Medulla oblongata (tissue), 1 donor: ENCODE measurements around the gene YWHAB.
"Not testable (repeated sequence)": the region's sequence is repeated elsewhere in the genome, so short reads cannot be mapped to it uniquely, and the experiment has no call there.

Experiments
- DNase-seq: peaks from one replicate; pipeline ENCODE4 v3.0.0-alpha.2; 2015; ENCODE audit errors: extremely low spot score

YWHAB gene

DNA sequence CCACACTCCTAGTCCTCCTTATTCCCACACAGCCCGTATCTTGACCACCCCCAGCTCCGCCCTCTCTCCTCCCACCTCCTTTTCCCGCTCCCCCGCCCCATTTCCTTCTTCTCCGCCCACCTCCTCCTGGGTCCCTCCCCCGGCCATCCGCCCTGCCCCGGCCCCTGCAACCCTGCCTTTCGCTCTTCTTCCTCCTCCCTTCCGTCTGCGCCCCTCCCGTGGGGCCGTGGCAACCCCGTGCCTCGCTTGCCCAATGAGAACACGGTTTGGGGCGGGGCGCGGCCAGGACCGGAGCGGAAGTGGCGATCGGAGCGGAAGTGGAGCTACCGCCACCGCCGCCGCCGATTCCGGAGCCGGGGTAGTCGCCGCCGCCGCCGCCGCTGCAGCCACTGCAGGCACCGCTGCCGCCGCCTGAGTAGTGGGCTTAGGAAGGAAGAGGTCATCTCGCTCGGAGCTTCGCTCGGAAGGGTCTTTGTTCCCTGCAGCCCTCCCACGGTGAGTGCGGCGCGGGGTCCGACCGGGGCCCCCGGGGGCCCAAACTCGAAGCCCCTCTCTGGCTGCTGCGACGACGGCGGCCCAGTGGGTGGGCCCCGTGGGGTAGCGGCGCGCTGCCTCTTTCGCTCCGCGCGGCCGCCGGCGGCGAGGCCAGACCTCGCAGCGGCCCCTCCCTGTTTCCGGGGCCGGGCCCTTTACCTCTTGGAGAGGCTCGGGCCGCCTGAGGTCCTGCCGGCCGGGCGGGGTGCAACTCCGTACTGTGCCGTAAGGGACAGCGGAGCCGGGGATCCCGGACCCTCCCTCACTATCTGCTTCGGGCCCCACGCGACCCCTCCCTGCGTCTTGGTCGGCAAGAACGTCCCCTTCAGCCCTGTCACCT lies at the start of gene YWHAB:
TSS of gene YWHAB (plus strand) at position 314 of the 874 bp plus-strand sequence. CDS start 15,829 bp downstream, outside the sequence.
- peak; percentile 99 for DNase-seq

DNA sequence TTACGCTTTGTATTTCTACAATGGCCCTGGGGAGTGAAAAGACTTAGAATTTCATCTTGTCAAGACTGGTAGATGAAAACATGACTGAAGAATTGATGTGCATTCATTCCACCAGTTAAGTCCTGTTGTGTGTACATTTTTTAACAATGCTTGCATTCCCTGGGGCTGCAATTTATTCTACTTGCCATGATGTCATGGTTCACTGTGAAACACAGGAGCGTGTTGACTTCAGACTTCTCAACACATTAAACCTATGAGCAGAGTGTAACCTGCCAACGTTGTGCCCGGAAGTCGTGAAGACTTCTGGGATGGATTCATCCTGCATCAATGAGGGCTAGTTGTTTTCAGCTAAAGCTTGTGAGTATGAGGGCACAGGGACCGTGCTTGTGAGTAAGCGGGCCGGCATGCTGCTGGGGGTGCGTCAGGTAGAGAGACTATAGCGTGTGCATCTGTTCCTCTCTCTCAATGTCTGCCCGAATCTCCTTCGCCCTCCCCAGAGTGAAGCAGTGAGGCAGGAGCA lies 48.8 kb upstream of the YWHAB start:
- no peak for DNase-seq

DNA sequence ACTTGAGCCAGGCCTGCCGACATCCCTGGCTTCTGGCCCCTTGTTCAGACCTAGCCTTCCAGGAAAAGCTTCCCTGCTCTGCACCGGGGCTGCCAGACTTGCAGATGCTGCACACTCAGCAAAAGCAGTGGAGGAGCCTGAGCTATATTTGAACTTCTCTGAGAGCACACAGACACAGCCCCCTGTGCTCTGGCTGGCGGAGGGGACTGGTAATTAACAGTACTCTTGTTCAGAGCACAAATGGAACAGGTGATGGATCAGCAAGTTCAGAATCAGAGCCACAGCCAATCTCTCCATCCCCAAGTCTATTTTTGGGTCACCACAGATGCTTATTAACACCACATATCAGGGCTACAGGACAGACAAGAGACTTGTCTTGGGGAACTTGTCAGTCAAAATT lies 47.6 kb upstream of the YWHAB start:
- no peak for DNase-seq

DNA sequence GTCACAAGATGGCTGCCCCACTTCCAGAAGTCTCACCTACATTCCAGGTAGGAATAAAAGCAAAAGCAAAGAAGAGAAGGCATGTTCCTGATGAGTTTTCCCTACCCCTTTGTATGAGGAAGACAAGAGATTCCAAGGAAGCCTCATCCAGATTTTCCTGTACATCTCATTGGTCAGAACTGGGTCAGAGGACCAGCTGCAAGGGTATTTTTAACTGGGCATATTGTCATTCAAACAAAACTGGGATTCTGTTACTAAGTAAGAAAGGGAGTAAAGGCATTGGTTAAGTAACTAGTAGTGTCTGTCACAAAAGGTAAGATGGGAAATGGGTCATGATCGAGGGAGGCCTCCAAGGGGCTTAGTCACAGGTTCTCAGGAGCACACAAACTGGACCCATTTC lies 47.0 kb upstream of the YWHAB start:
- no peak for DNase-seq

- no peak for DNase-seq
Observed at GRCh38 chr20:44839481-44839880, 46.0 kb upstream of the YWHAB start.

DNA sequence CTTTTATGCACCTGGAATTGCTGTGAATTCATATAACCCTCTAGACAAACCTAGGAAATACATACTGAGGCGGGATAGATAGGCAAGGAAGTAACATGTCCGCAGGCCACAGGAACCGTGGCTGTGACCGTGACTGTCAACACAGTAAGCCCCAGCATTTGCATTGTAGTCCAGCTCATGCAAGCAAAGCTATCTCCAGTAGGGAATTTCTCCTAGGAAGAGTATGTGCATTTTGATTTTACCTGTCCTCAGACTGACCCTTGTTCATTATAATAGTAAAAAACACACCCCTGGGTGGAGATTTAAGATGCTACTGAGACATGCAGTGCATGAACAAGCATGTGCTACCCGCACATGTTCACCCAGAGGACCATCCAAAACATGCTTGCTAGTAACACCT lies 44.7 kb upstream of the YWHAB start:
- DNase-seq = no peak

DNA sequence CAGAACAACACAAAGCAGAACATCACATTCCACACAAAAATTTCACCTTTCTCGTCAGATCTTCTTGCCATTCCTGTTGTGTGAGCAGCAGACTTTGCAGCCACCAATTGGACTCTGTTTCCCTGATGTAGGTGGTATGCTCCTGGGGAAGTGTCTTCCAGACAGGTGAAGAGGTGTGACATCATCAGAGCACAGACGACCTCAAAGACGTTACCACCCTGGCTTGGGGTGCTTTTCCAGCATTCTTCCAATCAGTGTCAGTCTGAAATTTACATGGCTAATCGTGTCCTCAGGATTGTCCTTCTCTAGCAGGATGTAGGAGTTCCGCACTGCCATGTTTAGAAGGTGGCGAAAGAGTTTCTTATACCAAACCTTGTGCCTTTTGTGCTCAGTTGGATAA lies 43.5 kb upstream of the YWHAB start:
- DNase-seq = no peak

GRCh38 chr20:44843876-44844275 lies 41.6 kb upstream of the YWHAB start:
- DNase-seq = no peak

DNA sequence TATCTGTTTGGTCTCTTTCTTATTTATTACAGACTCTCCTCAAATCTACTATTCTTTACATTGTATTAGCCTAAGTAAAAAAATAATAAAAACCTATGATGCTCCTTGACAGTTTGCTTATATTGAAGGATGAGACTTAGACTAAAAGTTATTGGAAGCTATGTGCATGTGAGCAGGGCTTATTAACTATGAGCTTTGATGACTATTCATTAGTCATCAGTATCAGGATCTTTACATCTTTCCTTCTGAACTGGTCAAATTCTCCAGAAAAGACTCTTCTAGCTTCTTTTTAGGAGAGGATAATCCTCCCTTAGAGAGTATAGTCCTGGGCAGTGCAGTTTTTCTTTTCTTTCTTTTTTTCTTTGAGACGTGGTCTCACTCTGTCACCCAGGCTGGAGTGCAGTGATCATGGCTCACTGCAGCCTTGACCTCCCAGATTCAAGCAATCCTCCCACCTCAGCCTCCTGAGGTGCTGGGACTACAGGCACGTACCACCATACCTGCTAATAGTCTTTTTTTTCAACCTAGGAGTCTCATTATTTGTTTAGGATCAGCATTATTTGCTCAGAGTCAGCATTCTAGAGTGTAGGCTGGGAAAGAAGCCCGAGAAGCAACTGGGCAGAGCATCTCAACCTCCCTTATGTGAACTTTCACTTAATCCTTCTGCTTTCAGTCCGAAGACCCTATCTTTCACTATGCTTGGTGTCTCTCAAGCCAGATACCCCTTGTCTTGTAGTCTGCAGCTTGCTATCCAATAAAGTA lies 37.1 kb upstream of the YWHAB start:
- DNase-seq = no peak

DNA sequence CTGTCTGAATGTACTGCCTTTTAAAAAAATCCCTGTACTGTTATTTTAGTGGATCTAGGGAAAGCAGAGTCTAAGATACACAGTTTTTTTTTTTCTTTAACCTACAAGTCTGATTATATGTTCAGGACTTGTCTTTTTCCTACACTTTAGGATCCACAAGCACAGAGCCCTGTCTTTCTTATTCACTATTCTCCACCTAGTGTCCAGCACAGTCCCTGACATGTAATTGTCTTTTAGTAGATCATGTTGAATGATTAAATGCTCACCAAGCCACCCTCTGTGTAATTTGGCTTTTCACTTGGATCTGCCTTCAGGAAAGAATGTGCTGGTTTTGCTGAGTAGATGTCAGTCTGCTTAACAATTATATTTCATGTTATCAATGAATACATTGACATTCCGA lies 35.8 kb upstream of the YWHAB start:
- DNase-seq = no peak

GRCh38 chr20:44850272-44850671 lies 35.2 kb upstream of the YWHAB start:
- DNase-seq = no peak

DNA sequence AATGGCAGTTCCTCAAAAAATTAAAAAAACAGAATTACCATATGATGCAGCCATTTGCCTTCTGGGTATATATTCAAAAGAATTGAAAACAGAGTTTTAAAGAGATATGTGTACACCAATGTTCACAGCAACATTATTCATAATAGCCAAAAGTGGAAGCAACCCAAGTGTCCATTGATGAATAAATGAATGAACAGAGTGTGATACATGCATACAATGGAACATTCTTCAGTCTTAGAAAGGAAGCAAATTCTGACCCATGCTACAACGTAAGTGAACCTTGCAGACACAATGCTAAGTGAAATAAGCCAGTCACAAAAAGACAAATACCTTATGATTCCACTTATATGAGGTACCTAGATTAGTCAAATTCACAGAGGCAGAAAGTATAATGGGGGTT lies 34.7 kb upstream of the YWHAB start:
- DNase-seq = no peak

GRCh38 chr20:44851545-44851944 lies 34.0 kb upstream of the YWHAB start:
- no peak for DNase-seq

DNA sequence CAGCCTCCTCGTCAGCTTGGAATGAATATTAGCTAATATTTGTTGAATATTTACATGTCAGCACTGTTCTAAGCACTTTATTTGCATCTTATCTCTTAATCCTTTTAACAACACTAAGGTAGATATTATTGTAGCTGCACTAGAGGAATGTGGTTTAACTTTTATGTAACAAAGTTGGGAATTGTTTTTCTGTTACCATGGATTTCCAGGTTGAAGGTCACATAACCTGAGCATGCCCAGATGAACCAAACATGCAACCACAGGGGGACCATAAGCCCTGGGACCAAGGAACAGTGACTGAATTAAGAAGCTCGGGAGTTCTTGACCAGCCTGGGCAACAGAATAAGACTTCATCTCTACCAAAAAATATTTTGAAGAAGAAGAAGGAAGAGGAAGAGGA lies 29.1 kb upstream of the YWHAB start:
- DNase-seq = no peak

DNA sequence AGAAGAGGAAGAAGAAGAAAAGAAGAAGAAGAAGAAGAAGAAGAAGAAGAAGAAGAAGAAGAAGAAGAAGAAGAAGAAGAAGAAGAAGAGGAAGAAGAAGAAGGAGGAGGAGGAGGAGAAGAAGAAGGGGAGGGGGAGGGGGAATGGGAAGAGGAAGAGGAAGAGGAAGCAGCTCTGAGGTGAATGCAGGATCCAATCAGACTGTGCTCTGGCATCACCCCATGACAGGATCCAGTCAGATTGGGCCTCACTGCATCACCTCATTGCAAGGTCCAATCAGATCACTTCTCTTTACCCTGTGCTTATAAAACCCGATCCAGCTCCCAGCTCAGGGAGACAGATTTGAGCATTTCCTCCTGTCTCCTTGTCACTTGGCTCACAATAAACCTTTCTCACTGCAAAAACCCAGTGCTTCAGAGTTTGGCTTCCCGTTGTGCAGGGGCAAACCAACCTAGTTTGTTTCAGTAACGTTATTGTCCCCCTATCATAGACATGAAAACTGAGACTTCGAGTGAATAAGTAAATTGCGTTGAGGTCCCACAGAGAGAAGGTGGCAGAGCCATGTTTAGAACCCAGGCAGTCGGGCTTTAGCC lies 28.6 kb upstream of the YWHAB start:
- DNase-seq = no peak

- no peak for DNase-seq
Observed at GRCh38 chr20:44858606-44859360, 26.7 kb upstream of the YWHAB start.

DNA sequence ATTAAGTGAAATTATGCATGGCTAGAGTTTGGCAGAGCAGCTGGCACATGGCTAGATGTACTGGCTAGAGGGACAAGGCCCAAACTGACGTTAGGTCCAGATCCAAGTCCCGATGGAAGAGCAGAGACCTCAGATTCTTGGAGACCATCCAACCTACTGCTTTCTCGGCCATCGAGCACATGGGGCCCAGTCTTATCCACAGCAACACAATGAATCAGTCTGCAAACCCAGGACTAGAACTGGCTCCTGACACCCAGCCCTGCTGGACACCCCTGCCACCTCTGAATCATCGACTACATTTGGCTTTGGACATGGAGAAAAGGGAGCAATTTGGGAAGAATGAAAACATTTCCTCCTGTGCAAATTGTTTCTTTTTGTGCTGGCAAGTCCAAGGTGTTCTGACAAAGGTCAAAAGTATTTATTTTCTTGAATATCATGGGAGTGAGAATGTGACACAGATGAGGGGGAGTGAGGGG lies 23.9 kb upstream of the YWHAB start:
- peak; percentile 49 for DNase-seq

DNA sequence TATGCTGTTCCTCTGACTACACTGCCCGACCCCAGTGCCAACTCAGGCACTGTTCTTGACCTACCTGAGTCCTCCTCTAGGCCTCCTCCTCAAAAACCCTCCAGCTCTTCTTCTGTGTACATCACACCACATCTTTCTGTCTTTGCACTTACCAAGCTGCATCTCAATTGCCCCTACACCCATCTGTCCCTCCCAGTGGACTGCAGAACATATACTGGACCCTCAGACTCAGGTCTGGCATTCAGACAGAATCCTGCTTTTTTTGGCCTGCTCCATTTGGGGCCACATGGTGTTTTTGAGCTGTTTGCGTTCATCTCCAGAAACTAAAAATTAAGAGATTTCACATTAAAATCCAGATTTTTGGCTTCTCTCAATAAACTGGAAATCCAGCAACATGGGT lies 23.2 kb upstream of the YWHAB start:
- no peak for DNase-seq

DNA sequence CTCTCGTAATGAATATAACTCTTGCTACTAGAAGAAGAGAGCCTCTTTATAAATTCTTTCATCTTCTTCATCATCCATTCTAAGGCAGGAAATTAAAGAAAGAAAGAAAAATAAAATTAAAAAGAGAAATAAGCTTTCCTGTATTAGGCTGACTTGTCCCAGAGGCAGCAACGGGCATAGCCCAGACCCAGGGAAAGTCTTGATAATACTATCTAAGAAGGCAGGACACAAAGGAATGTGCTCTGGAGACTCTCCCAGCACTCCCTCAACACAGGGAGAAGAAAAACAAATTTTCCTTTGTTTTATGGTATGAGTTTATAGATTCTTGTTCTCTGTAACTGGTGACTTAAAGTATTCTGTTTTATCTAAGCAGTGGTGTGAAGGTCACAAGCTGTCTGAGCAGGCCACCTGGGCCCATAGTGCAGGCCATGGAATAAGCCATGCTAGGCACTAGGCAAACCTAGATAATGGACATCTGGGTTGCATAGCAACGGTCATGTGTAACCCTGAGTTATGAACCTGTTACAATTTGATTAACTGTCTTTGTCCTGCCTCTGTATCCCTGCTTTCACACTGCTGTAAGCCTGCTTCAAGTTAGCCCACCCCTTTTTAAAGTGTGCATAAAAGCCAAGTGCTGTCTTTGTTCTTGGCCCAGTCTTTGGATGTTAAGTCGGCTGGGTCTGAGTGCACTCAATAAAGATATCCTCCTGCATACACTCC lies 22.0 kb upstream of the YWHAB start:
- not testable (repeated sequence) for DNase-seq

GRCh38 chr20:44864493-44864892 lies 21.0 kb upstream of the YWHAB start:
- not testable (repeated sequence) for DNase-seq
